Measurements from ENCODE around the gene NAP1L4.

Gene NAP1L4

DNA sequence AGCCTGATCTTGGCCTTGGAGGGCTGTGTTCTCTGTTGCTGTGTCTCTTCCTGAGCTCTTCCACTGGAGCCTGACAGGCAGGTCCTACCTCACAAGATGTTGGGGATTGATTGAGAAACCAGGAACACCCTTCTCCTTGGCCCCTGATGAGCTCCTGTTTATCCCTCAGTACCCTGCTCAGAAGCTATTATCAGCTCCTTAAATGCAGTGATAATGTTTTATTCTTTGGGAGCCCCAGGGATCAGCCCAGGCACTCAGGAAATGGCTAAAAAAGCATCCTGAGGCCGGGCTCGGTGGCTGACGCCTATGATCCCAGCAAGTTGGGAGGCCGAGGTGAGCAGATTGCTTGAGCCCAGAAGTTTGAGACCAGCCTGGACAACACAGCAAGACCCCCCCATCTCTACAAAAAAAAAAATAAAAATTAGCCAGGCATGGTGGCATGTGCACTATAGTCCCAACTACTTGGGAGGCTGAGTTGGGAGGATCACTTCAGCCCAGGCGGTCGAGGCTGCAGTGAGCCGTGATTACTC is 58.0 kb downstream of the NAP1L4 start:
- no peak for DNase-seq

DNA sequence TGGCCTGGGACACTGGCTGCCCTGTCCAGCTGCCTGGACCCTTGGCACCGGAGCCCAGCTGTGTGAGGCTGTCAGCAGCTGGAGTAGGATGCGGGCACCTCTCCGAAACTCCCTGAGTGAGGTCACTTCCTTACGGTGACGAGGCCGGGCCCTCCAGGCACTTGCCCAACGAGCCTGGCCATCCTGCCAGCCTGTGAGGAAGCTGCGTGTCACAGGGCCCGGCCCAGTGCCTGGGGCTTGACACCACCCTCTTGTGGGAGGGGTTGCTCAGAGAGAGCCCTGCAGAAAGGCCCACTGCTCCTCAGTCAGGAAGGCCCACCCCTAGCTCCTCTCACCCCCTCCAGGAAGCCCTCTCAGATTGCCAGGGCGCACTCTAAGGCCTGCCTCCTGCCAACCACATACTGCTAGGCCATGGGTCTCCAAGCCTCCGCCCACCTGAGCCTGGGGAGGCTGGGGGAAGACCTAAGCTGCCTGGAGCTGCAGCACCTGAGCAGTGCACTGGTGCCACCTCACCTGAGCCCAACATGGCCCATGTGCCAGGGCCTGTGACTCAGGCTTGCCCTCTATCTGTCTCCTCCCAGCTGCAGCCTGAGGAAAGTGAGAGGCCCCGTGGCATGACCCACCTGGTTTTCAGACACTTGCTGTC is 58.6 kb downstream of the NAP1L4 start:
- no peak for DNase-seq

DNA sequence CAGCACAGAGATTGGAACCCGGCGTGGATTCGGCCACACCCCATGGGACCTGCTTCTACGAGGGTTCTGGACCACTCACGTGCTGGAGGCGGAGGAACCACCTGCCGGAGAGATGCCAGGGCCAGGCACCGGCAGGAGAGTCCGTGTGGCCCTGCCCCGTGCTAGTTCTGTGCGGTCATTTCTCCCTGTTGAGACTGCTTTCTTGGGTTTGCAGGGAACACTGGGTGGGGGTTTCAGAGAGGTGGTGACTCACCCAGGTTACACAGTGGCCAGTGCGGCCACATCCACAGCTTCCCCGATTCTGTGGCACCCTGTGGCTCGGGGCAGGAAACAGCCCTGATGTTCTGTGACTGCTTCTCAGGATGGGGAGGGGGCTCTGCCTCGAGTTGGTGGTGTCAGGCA is 59.3 kb downstream of the NAP1L4 start:
- DNase-seq = no peak

DNA sequence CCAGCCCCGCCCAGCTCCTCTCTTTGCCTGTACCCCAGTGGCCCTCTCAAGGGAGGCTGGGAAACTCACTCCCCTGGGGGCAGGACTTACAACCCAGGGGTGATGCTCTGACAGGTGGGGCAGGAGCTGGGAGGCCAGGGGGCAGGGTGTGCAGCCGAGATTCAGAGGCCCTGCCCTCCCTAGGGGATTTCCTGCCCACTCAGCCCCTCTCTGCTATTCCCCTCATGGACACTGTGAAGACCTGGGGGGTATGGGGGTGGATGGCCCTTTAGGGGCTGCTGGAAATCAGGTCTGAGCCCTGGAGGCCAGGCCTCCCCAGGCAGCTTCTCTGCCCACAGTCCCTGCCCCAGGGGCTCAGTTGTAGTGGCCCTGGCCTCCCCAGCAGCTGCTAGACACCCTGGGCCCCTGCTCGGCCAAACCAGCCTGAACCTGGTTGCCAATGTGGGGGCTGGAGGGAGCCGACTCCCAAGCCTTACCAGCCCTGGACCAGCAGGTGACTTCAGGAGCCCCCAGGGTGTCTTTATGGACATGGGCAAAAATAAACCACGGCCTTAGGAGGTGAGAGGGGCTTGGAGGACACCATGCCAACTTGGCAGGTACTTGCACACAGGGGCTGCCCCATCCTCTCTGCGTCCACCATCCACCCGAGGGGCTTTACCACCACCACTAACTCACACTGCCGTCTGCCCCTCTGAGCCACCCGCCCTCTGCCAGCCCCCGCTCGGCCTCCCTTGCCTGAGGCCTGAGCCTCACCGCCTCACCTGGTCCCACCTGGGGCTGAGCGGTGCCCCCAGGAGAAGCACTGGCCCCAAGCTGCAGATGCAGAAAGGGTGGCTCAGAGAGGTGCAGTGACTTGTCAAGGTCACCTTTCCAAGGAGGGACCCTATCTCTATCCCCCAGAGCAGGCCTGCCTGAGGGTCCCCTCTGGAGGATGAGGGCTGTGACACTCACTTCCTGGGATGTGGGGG is 60.1 kb downstream of the NAP1L4 start:
- no peak for DNase-seq

DNA sequence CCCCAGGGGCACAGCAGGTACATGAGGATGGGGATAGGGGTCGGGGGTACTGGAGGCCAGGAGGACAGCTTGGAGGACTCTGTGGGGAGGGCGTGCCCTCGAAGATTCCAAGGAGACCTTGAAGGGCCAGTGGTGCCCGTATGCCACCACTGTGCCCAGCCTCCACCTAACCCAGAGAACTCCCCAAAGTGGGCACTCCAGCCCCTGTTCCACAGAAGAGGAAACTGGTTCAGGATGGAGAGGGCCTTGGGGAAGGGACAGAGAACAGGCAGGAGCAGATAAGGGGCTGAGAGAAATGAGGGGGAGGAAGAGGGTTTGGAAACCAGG is 60.7 kb downstream of the NAP1L4 start:
- DNase-seq = no peak

DNA sequence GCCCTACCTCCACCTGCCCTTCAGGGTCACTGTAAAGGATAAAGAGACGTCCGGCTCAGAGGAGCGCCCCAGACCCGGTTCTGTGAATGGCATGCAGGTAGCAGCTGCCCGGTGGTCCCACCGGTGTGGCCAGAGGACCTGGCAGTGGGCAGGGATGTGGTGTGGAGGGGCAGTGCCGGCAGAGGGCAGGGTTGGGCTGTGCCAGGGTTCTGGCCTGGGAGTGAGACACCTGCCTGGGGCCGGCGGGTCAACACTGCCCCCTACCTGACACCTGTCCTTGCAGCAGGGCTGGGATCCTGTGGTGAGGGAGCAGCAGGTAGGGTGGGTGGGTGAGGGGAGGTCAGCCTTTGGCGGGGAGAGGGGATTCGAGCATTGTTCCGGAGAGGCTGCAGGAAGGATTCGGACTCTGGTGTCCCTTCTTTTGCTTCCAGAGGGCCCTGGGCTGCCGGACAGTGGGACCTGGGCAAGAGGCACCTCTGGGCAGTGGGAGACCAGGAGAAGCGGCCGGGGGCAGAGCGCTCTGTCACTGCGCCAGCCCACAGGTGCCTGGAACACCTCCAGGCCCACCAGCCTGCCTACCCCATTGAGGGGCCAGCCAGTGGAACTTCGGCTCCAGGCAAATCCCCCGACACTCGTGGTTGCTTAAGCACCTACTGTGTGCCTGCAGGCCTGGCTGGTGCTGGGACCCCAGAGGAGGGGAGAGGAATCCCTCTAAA is 61.3 kb downstream of the NAP1L4 start:
- peak; percentile 20 for DNase-seq

DNA sequence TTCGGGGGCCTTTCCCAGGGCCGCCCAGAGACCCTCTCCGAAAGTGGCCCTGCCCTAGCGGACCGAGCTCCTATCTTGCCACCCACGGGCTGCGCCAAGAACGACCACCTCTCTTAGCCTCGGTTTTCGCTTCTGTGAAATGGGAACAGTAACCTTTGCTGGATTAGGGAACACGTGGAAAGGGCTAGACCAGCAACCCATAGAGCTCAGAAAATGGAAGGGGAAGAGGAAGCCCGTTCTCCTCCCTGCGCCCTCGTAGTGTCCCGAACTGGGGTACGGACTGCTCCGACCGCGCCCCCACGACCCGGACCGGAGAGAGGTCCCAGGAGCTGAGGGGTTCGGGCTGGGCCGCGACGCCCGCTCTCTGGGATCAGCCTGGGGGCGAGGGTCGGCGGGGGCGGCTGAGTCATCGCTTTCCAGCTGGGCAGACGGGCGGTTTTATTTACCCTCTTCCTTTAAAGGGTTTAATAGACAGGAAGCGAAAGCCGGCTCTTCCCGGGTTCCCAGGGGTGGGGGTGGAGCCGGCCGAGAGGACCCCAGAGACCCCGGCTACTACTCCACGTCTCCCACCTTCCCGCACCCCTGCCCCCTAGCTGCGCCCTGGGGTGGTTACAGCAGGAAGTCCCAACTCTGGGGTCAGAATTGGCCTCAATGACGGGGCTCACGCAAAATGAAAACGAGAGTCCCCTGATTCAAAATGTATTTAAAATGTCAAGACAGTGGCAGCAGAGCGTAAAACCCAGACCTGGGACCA is 62.0 kb downstream of the NAP1L4 start:
- DNase-seq = no peak

DNA sequence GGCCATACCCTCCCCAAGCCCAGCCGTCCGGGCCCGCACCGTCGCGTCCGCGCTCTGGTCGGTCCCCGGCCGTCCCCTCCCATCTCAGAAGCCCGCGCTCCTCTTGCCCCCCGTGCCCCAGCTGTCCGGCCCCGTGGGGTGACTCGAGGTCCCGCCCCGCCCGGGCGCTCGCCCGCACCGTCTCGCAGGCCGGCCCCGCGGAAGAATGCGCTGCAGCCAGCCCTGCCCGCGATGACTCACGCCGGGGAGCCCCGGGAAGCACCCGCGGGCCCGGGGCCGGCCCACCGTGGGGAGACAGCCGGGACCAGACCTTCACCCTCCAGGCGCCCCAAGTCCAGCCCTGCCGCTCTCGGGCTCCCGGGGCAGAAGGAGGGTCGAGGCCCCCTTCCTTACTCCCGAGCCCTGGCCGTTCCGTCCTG is 62.6 kb downstream of the NAP1L4 start:
- no peak for DNase-seq

DNA sequence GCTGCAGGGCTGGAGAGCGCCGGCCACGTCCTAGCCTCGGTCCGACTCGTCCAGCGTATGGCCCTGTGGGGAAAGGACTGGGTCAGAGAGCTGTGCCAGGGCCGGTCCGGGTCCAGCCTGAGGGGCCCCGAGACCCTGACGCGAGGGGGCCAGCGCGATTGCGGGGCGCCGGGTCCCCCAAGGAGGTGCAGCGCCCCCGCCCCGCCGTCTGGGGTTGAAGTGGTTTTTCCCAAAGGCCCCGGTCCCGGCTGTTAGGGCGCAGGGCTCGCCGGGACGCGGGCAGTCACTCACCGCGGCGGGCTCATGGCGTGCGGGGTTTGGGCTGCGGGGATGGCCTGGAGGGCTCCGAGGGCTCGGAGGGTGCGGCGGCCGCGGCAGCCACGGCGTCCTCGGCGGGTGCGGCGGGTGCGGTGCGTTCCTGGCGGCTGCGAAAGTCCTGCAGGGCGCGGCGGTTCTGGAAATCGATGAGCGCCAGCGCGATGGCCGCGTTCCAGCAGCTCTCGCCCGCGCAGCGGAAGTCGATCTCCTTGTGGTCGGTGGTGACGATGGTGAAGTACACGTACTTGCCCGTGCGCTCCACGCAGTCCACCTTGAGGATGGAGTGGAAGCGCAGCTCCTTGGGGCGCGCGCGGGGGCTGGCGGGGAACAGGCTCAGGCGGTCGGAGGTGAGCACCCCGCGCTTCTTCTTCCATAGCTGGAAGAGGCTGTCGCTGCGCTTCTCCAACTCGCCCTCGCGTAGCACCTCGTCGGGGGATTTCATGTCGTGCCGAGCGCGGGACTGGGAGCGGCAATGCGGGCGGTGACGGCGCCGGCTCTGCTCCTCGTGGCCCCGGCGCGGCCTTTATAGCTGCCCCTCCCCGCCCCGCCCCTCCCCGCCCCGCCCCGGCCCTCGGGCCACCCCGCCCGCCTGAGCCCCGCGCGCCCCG is 63.3 kb downstream of the NAP1L4 start, which contains the start of gene PHLDA2:
PHLDA2 (minus strand) TSS at position 816 of the 926 bp plus-strand sequence; CDS start at position 760, 56 bp downstream.
- DNase-seq = no peak

DNA sequence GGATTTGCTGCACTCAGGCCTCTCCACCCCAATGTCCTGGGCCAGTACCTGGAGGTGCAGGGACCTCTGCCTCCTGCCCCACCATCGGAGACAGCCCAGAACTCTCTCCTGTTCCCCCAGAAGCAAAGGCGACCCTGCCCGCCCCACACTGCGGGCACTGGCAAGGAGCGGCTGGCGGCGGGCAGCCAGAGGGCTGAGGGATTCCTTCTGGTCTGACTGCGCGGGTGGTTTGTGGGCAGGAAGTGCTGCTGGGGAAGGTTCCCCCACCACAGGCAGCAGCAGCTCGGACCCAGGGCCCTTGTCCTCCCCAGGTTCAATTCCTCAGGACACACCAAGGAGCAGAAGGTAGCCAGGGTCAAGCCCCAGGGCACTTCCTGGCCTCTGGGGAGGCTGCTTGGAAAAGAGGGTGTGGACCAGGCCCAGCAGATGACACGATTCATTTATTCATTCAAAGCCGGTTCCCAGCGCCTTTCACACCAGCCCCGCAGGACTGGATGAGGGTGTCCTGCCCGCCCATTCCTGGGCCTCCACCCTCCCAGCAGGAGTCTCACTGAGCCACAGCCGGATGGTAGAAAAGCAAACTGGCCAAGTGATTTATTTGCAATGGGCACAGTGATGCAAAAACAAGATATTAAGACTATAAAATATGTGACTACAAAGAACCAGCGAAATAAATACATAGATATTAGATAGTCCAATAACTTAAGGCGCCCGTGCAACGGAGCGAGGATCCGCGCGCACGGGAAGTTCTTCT is 64.1 kb downstream of the NAP1L4 start:
- no peak for DNase-seq

DNA sequence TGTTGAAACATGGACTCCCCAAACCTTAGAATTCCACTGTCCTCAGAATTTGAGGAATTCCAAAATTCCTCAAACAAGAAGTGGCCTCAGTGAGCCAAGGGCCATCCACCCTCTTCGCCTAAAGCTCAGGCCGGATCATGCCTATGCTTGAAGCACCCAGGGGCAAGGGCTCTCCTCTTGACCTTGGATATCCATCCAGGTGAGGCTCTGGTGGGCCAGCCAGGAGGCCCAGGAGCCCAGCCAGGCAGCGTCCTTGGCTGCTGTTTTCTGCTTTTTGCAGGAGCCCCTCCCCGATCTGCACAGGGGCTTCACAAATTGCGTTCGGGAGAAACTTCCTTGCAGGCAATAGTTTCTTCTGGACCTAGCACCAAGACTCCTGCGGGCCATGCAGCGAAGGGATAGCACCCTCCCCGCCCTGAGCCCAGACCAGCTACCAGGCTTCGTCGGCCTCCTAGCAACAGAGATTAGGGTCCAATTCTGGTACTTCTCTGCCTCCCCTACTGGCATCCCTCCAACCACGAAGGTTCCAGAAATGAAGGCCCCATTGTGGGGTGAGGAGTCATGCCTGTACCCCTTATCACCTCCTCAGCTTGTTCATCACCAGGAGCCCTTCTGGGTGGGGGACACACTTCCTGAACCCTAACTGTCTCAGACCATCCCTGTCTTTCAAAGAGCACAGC is 64.9 kb downstream of the NAP1L4 start:
- DNase-seq = no peak

DNA sequence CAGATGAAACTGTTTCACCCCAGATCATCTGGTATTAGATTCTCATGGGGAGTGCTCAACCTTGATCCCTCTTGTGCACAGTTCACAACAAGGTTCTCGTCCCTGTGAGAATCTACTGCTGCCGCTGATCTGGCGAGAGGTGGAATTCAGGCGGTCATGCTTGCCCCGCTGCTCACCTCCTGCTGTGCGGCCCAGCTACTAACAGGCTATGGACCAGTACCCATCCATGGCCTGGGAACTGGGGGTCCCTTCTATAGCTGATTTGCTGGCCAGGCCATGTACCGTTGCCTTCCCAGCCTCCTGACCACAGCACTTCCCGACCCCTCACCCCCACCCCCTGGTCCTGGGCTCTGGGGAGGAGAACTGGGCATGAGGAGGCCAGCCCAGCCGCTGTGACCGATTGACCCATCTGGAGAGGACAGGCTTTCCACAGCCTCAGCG is 65.5 kb downstream of the NAP1L4 start:
- DNase-seq = no peak

DNA sequence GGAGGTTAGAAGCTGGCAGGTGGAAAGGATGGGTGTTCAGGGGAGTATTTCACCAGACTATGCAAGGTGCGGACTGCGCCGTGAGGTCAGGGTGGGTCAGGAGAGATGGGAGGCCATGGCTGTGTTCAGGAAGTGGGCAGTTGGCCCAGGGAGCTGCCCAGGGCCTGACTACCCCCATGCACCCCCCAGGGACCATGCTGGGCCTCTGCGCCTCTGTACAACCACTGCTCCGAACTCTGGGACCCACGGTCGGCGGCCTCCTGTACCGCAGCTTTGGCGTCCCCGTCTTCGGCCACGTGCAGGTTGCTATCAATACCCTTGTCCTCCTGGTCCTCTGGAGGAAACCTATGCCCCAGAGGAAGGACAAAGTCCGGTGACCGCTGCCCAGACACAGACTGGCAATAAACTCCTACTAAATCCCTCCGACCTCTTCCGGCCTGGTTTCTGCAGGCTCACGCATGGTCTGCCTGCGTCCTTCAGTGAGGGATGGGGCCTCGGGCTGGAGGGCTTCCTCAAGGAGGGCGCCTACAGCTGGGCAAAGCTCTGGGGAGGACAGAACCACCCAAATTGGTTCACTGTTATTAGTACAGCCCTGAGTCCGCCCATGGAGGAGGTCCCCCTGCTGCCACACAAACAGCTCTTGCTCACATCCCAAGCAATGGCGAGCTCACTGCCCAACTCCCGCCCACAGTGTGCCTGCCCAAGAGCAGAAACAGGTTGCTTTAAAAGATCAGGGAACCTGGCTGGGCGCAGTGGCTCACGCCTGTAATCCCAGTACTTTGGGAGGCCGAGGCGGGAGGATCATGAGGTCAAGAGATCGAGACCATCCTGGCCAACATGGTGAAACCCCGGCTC is 67.1 kb downstream of the NAP1L4 start:
- no peak for DNase-seq

DNA sequence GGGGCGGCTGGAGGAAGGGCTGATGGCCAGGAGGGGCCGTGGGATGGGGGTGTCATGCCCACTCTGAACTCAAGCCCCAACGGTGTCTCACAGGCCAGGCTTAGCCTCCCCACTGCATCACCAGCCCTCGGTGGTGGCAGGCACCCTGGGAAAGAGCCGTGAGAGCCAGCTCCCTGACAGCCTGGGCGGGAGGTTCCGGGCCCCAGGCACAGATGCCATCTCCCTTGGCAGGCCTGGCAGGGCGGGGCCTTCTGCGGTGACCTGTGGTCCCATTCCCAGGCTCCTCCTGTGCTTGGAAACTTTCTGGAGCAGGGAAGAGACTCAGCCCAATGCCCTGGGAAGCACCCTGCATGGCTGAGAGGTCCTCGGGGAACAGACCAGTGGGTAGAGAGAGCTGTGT is 67.7 kb downstream of the NAP1L4 start:
- no peak for DNase-seq

DNA sequence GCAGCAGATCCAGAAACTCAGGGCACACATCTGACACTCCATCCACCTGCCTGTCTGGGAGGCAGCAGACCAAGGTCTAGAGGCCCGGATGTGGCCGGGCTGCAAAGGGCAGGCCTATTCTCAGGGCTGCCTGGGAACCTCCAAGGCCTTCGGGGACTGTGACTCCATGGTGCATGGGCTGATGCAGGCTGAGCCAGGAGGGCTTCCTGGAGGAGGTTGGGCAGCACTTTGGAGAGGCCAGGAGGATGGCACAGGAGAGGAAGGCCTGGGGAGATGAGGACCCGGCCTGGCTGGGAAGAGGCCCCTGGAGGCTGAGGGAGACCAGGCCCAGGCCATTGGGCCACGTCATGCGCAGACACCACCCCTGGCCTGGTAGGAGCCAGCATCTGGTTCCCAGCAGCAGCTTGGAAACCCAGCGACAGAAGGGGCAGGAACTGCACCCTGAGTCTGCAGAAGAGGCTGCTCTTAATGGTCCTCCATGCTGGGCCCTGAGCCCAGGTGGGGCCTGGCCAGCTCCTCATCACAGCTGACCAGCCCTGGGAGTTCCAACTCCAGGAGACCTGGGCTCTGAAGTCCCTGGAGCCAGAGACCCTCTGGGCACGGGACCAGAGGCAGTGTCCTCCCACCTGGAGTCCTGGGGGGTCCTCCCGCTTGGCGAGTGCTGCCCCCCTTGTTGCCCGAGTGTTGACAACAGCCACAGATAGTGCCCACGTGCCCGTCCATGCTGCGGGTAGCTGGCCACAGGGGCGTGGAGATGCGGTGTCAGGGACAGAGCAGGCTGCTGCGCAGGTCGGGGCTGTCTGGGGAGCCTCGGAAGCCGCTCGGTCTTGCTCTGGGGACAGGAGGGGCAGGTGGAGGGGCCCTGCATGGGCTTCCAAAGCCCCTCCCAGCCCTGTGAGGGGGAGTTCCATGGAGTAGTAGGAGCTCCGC is 68.4 kb downstream of the NAP1L4 start:
- DNase-seq = no peak

DNA sequence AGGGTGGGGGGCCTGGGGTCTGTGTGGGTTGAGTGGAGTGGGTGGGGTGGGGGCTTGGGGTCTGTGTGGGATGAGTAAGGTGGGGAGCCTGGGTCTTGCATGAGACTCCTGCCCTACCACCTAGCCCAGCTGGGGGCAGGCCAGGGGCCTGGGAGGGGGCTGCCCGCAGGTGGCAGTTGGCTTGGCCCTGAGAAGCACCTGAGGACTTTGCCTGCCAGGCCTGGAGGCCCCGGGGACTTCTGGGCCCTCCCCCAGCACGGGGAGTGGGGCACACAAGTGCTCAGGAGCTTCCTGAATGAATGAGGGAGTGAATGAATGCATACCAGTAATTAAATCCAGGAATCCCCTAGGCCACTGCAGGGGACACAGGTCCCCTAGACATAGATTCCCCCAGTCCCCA is 69.5 kb downstream of the NAP1L4 start:
- no peak for DNase-seq

DNA sequence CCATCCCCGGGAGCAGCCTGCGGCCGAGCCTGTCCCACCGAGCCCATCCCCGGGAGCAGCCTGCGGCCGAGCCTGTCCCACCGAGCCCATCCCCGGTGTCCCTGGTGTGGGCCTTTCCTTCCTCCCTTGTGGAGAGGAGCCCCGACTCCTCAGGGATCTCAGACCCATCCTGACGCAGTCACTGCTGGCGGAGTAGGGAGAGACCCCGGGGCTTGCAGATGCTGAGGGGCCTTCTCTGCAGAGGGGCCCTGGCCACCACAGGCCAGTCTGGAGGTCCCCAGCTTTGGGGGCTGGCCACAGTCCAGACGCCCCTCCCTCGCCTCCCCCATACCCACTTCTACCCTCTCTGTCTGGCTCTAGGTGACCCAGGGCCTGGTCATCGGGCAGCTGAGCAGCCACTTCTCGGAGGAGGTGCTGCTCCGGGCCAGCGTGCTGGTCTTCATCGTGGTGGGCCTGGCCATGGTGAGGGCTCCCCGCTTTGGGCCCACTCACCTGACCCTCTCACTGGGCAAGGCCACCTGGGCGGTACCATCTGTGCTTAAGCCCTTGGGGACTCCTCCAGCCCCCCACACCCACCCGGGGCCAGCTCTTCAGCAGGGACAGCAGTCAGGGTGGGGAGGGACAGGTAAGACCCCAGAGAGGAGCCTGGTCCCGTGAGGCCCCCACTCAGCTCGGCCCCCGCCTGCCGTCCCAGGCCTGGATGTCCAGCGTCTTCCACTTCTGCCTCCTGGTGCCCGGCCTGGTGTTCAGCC is 70.2 kb downstream of the NAP1L4 start:
- DNase-seq = no peak

All from NCI-H82 (cell line).